NT2/D1 (cell line): ENCODE data around the gene HGF.

Experiments used
- SUZ12 ChIP-seq: IDR thresholded peaks from 2 replicates; pipeline ENCODE4 v1.6.1; 2011; ENCODE audit not compliant: insufficient read length, insufficient read depth; ENCODE audit errors: extremely low read depth
- YY1 ChIP-seq: IDR thresholded peaks from 2 replicates; pipeline ENCODE4 v1.6.1; 2011; ENCODE audit not compliant: insufficient read length, insufficient read depth
- ZNF274 ChIP-seq: IDR thresholded peaks from 2 replicates; pipeline ENCODE4 v1.6.1; 2011; ENCODE audit warnings: mild to moderate bottlenecking, low read depth, low read length

DNA sequence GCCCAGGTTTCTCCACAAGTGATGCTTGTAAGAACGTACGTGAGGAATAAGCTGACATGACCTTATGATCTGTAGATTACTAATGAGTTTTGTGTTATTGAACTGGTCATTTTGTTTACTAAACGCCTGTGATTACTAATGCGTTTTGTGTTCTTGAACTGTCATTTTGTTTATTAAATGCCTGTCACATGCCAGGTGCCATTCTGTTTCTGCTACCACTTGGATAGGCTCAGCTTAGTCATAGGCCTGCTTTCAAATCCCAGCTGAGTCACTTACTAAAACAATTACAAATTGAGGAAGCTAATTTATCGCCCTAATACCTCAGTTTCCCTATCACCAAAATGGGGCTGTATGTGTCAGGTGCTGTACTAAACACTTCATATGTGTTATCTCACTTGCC is 4.7 kb upstream of the HGF start:
- TF ChIP-seq ZNF274 = no peak
- no peak for TF ChIP-seq YY1
- no peak for TF ChIP-seq SUZ12
